Left cardiac atrium (tissue), 4 donors: ENCODE measurements around the gene PLEKHA7. TPM values are rescaled to one million over a fixed set of nuclear protein-coding genes. Genes with fewer than 3 reads are reported as not detected.

ENCODE experiments used
- ATAC-seq, 2 donors: fragments of 200-7000 bp; cut with Tn5 transposase; one replicate each; pipeline ENCODE4 v1.9.1; 2020; ENCODE audit warnings: mild to moderate bottlenecking in 2 of 2, moderate library complexity in 2 of 2
- DNase-seq: peaks from one replicate; pipeline ENCODE4 v3.0.0-alpha.2; 2020
- intact Hi-C, 2 donors: fragments of 100-400 bp; cut with DNase I; formaldehyde crosslinking; loops; one replicate each; pipeline versions ENCODE4 v1.14.1 to v1.15.1; 2022 to 2023
- total RNA-seq, 2 donors: library from RNA; stranded (reverse); fragmentation: NEBNext Ultra II Directional; extraction: Animal tissue kit (Norgen Biotek cat#: 25700); gene quantifications; one replicate each; pipeline ENCODE4 v1.2.1, GENCODE V29; 2021
- donor health status: DM: no; HTN: yes; CAD: no.
- donor health status: DM: no; HTN: yes; CAD: no; lungs with severe emphysema.
- donor health status: DM: yes; HTN: yes; CAD: no.
- donor health status: Dilated cardiomyopathy.

Gene PLEKHA7
- total RNA-seq, 2 donors from 2014 or later, result 23.6 to 31.1 TPM

GRCh38 chr11:16956538-16957153 lies 57.6 kb downstream of the PLEKHA7 start:
- ATAC-seq (no peak), DNase-seq (no peak)
- intact Hi-C loops, result no loop called here

GRCh38 chr11:16953663-16954062 lies 60.6 kb downstream of the PLEKHA7 start:
- intact Hi-C loops, result no loop called here
- DNase-seq (no peak), ATAC-seq (no peak)

- intact Hi-C loops, result loop anchor here (1.0 to 5.0 kb wide), 4 partner anchors 66 to 159 kb away; partner anchors contain the start of gene PLEKHA7 (in 1 of the 2)
- ATAC-seq, result no peak
- no peak for DNase-seq
Measured at GRCh38 chr11:16946477-16947282, 67.5 kb downstream of the PLEKHA7 start.

GRCh38 chr11:16945671-16946469 lies 68.3 kb downstream of the PLEKHA7 start:
- peak; percentile 46 for DNase-seq
- peak; percentile 75 to 89 for ATAC-seq
- intact Hi-C loops, result loop anchor here (5.0 kb wide), 3 partner anchors 66 to 159 kb away; partner anchors contain the start of gene PLEKHA7 (in 1 of the 2)

GRCh38 chr11:16942911-16943310 lies 71.3 kb downstream of the PLEKHA7 start:
- DNase-seq, result no peak
- intact Hi-C loops, result loop anchor here in 1 of 2 donors (5.0 kb wide), 1 partner anchor 91 kb away; no protein-coding TSS in a partner anchor
- ATAC-seq, result no peak

GRCh38 chr11:16942342-16942741 lies 71.9 kb downstream of the PLEKHA7 start:
- DNase-seq (peak; percentile 24), ATAC-seq (peak; percentile 86 to 91)
- intact Hi-C loops, result loop anchor here in 1 of 2 donors (5.0 kb wide), 1 partner anchor 90 kb away; no protein-coding TSS in a partner anchor

- DNase-seq (no peak), ATAC-seq (no peak)
- intact Hi-C loops, result loop anchor here in 1 of 2 donors (5.0 kb wide), 1 partner anchor 90 kb away; no protein-coding TSS in a partner anchor
Measured at GRCh38 chr11:16941935-16942334, 72.3 kb downstream of the PLEKHA7 start.

- DNase-seq, result no peak
- intact Hi-C loops, result loop anchor here in 1 of 2 donors (10.0 kb wide), 1 partner anchor 123 kb away; no protein-coding TSS in a partner anchor
- no peak for ATAC-seq
Measured at GRCh38 chr11:16938061-16938460, 76.2 kb downstream of the PLEKHA7 start.

- peak; percentile 25 for DNase-seq
- intact Hi-C loops, result loop anchor here in 1 of 2 donors (10.0 kb wide), 1 partner anchor 122 kb away; no protein-coding TSS in a partner anchor
- ATAC-seq, result peak; percentile 58 to 69
Measured at GRCh38 chr11:16936643-16937042, 77.6 kb downstream of the PLEKHA7 start.

GRCh38 chr11:16935518-16936302 lies 78.5 kb downstream of the PLEKHA7 start:
- intact Hi-C loops, result loop anchor here in 1 of 2 donors (10.0 kb wide), 1 partner anchor 121 kb away; no protein-coding TSS in a partner anchor
- DNase-seq (peak; percentile 26), ATAC-seq (peak; percentile 31 to 34)

GRCh38 chr11:16933756-16934603 lies 80.2 kb downstream of the PLEKHA7 start:
- ATAC-seq, result peak; percentile 76 to 92
- intact Hi-C loops, result loop anchor here in 1 of 2 donors (10.0 kb wide), 1 partner anchor 119 kb away; no protein-coding TSS in a partner anchor
- peak; percentile 45 for DNase-seq

GRCh38 chr11:16933291-16933690 lies 80.9 kb downstream of the PLEKHA7 start:
- DNase-seq (no peak), ATAC-seq (peak in 1 of 2 donors; percentile 32)
- intact Hi-C loops, result loop anchor here in 1 of 2 donors (10.0 kb wide), 1 partner anchor 118 kb away; no protein-coding TSS in a partner anchor

- ATAC-seq (no peak), DNase-seq (no peak)
- intact Hi-C loops, result no loop called here
Measured at GRCh38 chr11:16928044-16928443, 86.2 kb downstream of the PLEKHA7 start.

GRCh38 chr11:16926883-16927626 lies 87.2 kb downstream of the PLEKHA7 start:
- intact Hi-C loops, result no loop called here
- no peak for DNase-seq
- ATAC-seq, result no peak

GRCh38 chr11:16925561-16926065 lies 88.6 kb downstream of the PLEKHA7 start:
- DNase-seq (peak; percentile 51), ATAC-seq (peak; percentile 59 to 83)
- intact Hi-C loops, result no loop called here

GRCh38 chr11:16924826-16925560 lies 89.2 kb downstream of the PLEKHA7 start:
- intact Hi-C loops, result no loop called here
- DNase-seq, result peak; percentile 66
- peak; percentile 58 to 66 for ATAC-seq
